K562 (cell line): Measurements from ENCODE around the gene MRPS30. TPM values are rescaled to one million over a fixed set of nuclear protein-coding genes. Genes with fewer than 3 reads are reported as not detected.

Experiments used
- ATAC-seq: fragments of 200-7000 bp; cut with Tn5 transposase; 3 replicates; pipeline ENCODE4 v1.9.1; 2020; ENCODE audit warnings: moderate library complexity
- BruUV-seq: library from RNA; stranded (reverse); fragments of 400-500 nt; replicated peaks from 2 replicates; lab custom pipeline; 2021; lab: Mats Ljungman, UMichigan
- CTCF ChIA-PET: fragments of 300-600 bp; formaldehyde crosslinking; extraction: SDS; loops from one replicate; lab custom pipeline; 2021; ENCODE audit warnings: low intra/inter-chr PET ratio; lab: Yijun Ruan, JAX
- POLR2A ChIA-PET: fragments of 300-600, 350-650 bp; sonication (Branson Sonifier 250); formaldehyde crosslinking; extraction: SDS; loops from one replicate; lab custom pipeline; 2021; ENCODE audit warnings: antibody characterized with exemption, inconsistent platforms; lab: Yijun Ruan, JAX
- DNase-seq, 4 experiments: peaks; one replicate each; pipeline versions ENCODE4 v3.0.0 to v3.0.0-alpha.2; 2011 to 2018; ENCODE audit warnings: low spot score in 3 of 4, mixed read lengths in 3 of 4; ENCODE audit errors: extremely low read depth in 1 of 4
- FAIRE-seq: peaks from 2 replicates; lab custom pipeline; 2011; peaks lifted over from hg19 to GRCh38; lab: Jason Lieb, UNC
- H2AFZ ChIP-seq: 2 replicates; pipeline ENCODE4 v1.6.0; 2011; ENCODE audit warnings: low read depth, low read length, control low read depth, inconsistent platforms
- H3K27ac ChIP-seq: fragments of 200-600 bp; 3 replicates; pipeline ENCODE4 v1.8.0; 2011; ENCODE audit warnings: low read depth, mild to moderate bottlenecking, control low read depth, inconsistent platforms, low read length, moderate library complexity, mixed read lengths; ENCODE audit errors: extremely low read depth
- H3K27me3 ChIP-seq, 2 experiments: fragments of 300-600 bp in 1 of 2; 2 replicates in 1 of 2; 3 replicates in 1 of 2; pipeline versions ENCODE4 v1.6.0 to v1.8.0; 2011; ENCODE audit warnings: inconsistent platforms in 2 of 2, low read length in 2 of 2, mild to moderate bottlenecking in 1 of 2, mixed read lengths in 1 of 2, moderate library complexity in 1 of 2; ENCODE audit not compliant: control insufficient read depth in 2 of 2, insufficient read depth in 2 of 2
- H3K36me3 ChIP-seq: fragments of 300-600 bp; 3 replicates; pipeline ENCODE4 v1.8.0; 2011; ENCODE audit warnings: mild to moderate bottlenecking, low read length, inconsistent platforms; ENCODE audit not compliant: control insufficient read depth, insufficient read depth
- H3K4me1 ChIP-seq, 2 experiments: fragments of 200-600 bp in 1 of 2; replicated peaks in 1 of 2; 2 replicates in 1 of 2; 3 replicates in 1 of 2; pipeline versions ENCODE4 v1.5.1 to v1.8.0; 2011; ENCODE audit warnings: inconsistent platforms in 2 of 2, low read length in 2 of 2, mild to moderate bottlenecking in 1 of 2, mixed read lengths in 1 of 2, moderate library complexity in 1 of 2; ENCODE audit not compliant: control insufficient read depth in 2 of 2, insufficient read depth in 2 of 2
- H3K4me2 ChIP-seq: 2 replicates; pipeline ENCODE4 v1.6.1; 2011; ENCODE audit warnings: low read length, control low read depth, inconsistent platforms, mixed read lengths; ENCODE audit not compliant: insufficient read depth
- H3K4me3 ChIP-seq: fragments of 200-600 bp; sonication (generic), shearing (Covaris generic); 2 replicates; pipeline ENCODE4 v1.5.1; 2016; ENCODE audit warnings: control low read depth, inconsistent platforms
- H3K79me2 ChIP-seq: fragments of 200-600 bp; 3 replicates; pipeline ENCODE4 v1.8.0; 2011; ENCODE audit warnings: low read length, inconsistent platforms; ENCODE audit not compliant: control insufficient read depth, insufficient read depth
- H3K9ac ChIP-seq, 2 experiments: 2 replicates each; pipeline versions ENCODE4 v1.6.0 to v1.6.1; 2011; ENCODE audit warnings: low read depth in 2 of 2, low read length in 2 of 2, control low read depth in 1 of 2, inconsistent platforms in 1 of 2, mild to moderate bottlenecking in 1 of 2, mixed read lengths in 1 of 2; ENCODE audit not compliant: insufficient read depth in 1 of 2
- H3K9me1 ChIP-seq: one replicate; pipeline ENCODE4 v1.6.0; 2011; ENCODE audit warnings: inconsistent platforms, mild to moderate bottlenecking, low read length, moderate library complexity; ENCODE audit not compliant: control insufficient read depth, insufficient read depth
- H3K9me3 ChIP-seq: replicated peaks from 2 replicates; pipeline ENCODE4 v1.5.1; 2011; ENCODE audit warnings: low read depth, low read length, inconsistent platforms; ENCODE audit not compliant: control insufficient read depth, insufficient read depth
- H4K20me1 ChIP-seq: replicated peaks from 2 replicates; pipeline ENCODE4 v1.6.1; 2011; ENCODE audit warnings: low read length, inconsistent platforms, mixed read lengths; ENCODE audit not compliant: control insufficient read depth, insufficient read depth
- CEBPB ChIP-seq: fragments of 450-650 bp; IDR thresholded peaks from 2 replicates; pipeline ENCODE4 v1.6.1; 2016; ENCODE audit warnings: missing genetic modification characterization, missing compliant biosample characterization
- CEBPG ChIP-seq, 3 experiments: fragments of 200-800 bp in 1 of 3; sonication (Bioruptor generic) in 1 of 3; sonication (generic) in 1 of 3; formaldehyde crosslinking in 1 of 3; IDR thresholded peaks in 2 of 3; conservative IDR thresholded peaks in 1 of 3; 2 replicates each; pipeline versions ENCODE4 v1.6.1 to v1.8.0; 2016 to 2022; ENCODE audit warnings: missing compliant biosample characterization in 2 of 3, missing genetic modification characterization in 2 of 3, mild to moderate bottlenecking in 1 of 3, missing genetic modification reagents in 1 of 3
- HNRNPK ChIP-seq: fragments of 200-400 bp; formaldehyde crosslinking; IDR thresholded peaks from one replicate; pipeline ENCODE4 v1.6.1; 2018; ENCODE audit warnings: mild to moderate bottlenecking, low read depth, low read length; ENCODE audit not compliant: poor library complexity, severe bottlenecking
- STAT5A ChIP-seq: IDR thresholded peaks from 2 replicates; pipeline ENCODE4 v1.6.1; 2012; ENCODE audit warnings: low read length, inconsistent platforms, borderline replicate concordance
- WGBS: fragments of 100-300 bp; shearing (Covaris generic); methylation state at CpG from one replicate; pipeline ENCODE4 v1.1.6; 2016; ENCODE audit warnings: low coverage, mixed read lengths; ENCODE audit not compliant: insufficient coverage; ENCODE audit errors: missing lambda C conversion rate; 5-methylcytosine and 5-hydroxymethylcytosine counted together
- in situ Hi-C: fragments of 300-500 bp; cut with MboI; formaldehyde crosslinking; loops from 4 replicates; pipeline ENCODE4 v1.15.0; 2018; ENCODE audit warnings: inconsistent platforms, mixed read lengths
- intact Hi-C: fragments of 100-400 bp; cut with micrococcal nuclease; formaldehyde crosslinking; loops from 2 replicates; pipeline ENCODE4 v1.14.2; 2022
- polyA plus RNA-seq, 8 experiments: library from polyadenylated mRNA; depleted of rRNA in 4 of 8; stranded (reverse) in 5 of 8; unstranded in 3 of 8; fragments of >200 nt; fragmentation: Nextera tagmentation in 2 of 8; fragmentation: Illumina TruSeq in 1 of 8; extraction: Ambion mirVana in 2 of 8; extraction: Trizol in 1 of 8; gene quantifications; 2 replicates each; pipeline versions ENCODE4 v1.2.1 to v1.2.3, GENCODE V29; 2011 to 2014; ENCODE audit warnings: inconsistent platforms in 1 of 8, missing spikeins in 1 of 8
- total RNA-seq, 7 experiments: library from RNA; depleted of rRNA in 6 of 7; stranded (reverse); fragments of >200 nt in 6 of 7; fragmentation: Illumina TruSeq in 2 of 7; extraction: Trizol in 2 of 7; gene quantifications; 2 replicates each; pipeline versions ENCODE4 v1.2.1 to v1.2.3, GENCODE V29; 2011 to 2021; ENCODE audit warnings: low replicate concordance in 1 of 7

MRPS30 gene
- total and polyA plus RNA-seq, 9 of the 15 experiments (the other 6 are each of a cell fraction or from before 2014, with no cell fraction given): 24.3 to 145 (median 114) TPM

DNA sequence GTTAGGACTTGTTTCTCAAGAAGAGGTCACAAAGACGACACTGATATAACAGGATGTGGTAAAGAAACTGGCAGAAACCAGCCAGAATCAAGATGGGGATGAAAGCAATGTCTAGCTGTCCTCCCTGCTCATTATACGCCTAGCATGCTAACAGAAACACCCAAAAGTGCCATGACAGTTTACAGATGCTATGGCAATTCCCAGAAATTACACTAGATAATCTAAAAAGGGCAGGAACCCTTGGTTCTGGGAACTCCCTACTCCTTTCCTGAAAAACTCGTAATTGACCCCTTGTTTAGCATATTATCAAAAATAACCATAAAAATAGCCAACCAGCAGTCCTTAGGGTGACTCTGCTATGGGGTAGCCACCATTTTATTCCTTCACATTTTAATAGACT lies 10.9 kb upstream of the MRPS30 start (continued):
- peak; percentile 36; the same call in 1 of the 2 replicates for TF ChIP-seq STAT5A

DNA sequence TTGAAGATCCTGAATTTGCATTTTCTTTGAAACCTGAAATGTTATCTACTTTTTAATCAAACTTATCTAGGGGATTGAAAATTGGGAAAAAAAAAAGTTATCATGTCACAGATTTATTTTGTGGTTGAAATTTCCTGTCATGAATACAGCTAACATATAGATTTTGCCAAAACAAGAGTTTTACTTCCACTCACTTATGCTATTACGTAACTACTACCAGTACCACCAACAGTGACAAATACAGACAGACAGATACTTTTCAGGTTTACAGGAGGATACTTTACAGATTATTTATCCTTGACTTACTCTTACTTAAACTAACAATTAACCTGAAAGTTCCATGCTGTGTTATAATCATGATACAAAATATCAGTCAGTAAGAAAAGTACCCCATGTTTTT lies 6.8 kb upstream of the MRPS30 start:
- no peak for TF ChIP-seq CEBPG (CRISPR knock-in tag; IDR thresholded peaks at IDR 0.05)
- peak in 1 of 2 experiments; percentile 56; a peak in 3 of 4 replicates for TF ChIP-seq CEBPG (tag; conservative IDR thresholded peaks at IDR 0.05 in 1 of 2, IDR thresholded peaks at IDR 0.05 in 1 of 2)
- peak; percentile 44; the same call in 1 of the 2 replicates for TF ChIP-seq CEBPB
- no peak for TF ChIP-seq HNRNPK
- intact Hi-C loops: no loop called here
- peaks cover 0 to 9% of the 10 kb centered on the region in 2 experiments; a peak in 1 of 5 replicates for H3K4me1 ChIP-seq
- no peak overlapping the region for H3K4me2 ChIP-seq
- H3K9me1 ChIP-seq: no peaks in the 10 kb centered on the region
- no peak for FAIRE-seq
- H3K4me3 ChIP-seq: no peak overlapping the region
- no peaks in the 10 kb centered on the region for H3K36me3 ChIP-seq
- H3K79me2 ChIP-seq: no peaks in the 10 kb centered on the region
- 45% methylated on average over 1 of the region's 1 CpG for WGBS
- POLR2A ChIA-PET: no interaction called here
- H3K9ac ChIP-seq: no peak overlapping the region
- DNase-seq: no peak
- in situ Hi-C loops: no loop called here
- CTCF ChIA-PET: no interaction called here
- no peak overlapping the region for H3K27ac ChIP-seq
- no peaks in the 10 kb centered on the region for H3K27me3 ChIP-seq
- no peaks in the 10 kb centered on the region for H4K20me1 ChIP-seq
- no peaks in the 10 kb centered on the region for H3K9me3 ChIP-seq
- no peak overlapping the region for H2AFZ ChIP-seq
- ATAC-seq: no peak
- no TSS peak for BruUV-seq
